Hippocampal formation (tissue), 2 donors: Measurements from ENCODE around the gene LGMN.

Experiments used
- DNase-seq, 2 donors: peaks; one replicate each; lab custom pipeline; 2025; lab: John Stamatoyannopoulos, UW

The LGMN gene

GRCh38 chr14:92675976-92676375 is 72.5 kb downstream of the LGMN start:
- DNase-seq = no peak

GRCh38 chr14:92675421-92675820 is 73.0 kb downstream of the LGMN start:
- no peak for DNase-seq

- no peak for DNase-seq
These were observed 74.8 kb downstream of the LGMN start for GRCh38 chr14:92673601-92674150.

GRCh38 chr14:92670643-92671366 is 77.6 kb downstream of the LGMN start:
- DNase-seq = no peak

GRCh38 chr14:92670160-92670559 is 78.3 kb downstream of the LGMN start:
- DNase-seq = no peak

GRCh38 chr14:92668276-92668973 is 80.0 kb downstream of the LGMN start:
- DNase-seq = no peak

GRCh38 chr14:92666251-92666650 is 82.2 kb downstream of the LGMN start:
- no peak for DNase-seq

GRCh38 chr14:92665661-92666110 is 82.7 kb downstream of the LGMN start:
- DNase-seq = no peak

GRCh38 chr14:92663049-92663448 is 85.4 kb downstream of the LGMN start:
- no peak for DNase-seq

GRCh38 chr14:92660571-92660970 is 87.9 kb downstream of the LGMN start:
- DNase-seq = no peak

- DNase-seq = peak in 1 of 2 donors; percentile 15
These were observed 88.5 kb downstream of the LGMN start for GRCh38 chr14:92659765-92660561.

- DNase-seq = no peak
These were observed 89.7 kb downstream of the LGMN start for GRCh38 chr14:92658684-92659083.

- DNase-seq = no peak
These were observed 90.3 kb downstream of the LGMN start for GRCh38 chr14:92658160-92658559.

GRCh38 chr14:92657457-92658142 is 90.8 kb downstream of the LGMN start:
- peak in 1 of 2 donors; percentile 23 for DNase-seq

- no peak for DNase-seq
These were observed 91.9 kb downstream of the LGMN start for GRCh38 chr14:92656306-92657081.

GRCh38 chr14:92655419-92656201 is 92.8 kb downstream of the LGMN start:
- DNase-seq = no peak

- DNase-seq = no peak
These were observed 94.1 kb downstream of the LGMN start for GRCh38 chr14:92654239-92654901.
